Liver (tissue), 9 donors: ENCODE measurements around the gene RIPOR1. TPM values are rescaled to one million over a fixed set of nuclear protein-coding genes. Genes with fewer than 3 reads are reported as not detected.

Source experiments
- DNase-seq: peaks from one replicate; pipeline ENCODE4 v3.0.0-alpha.2; 2017; ENCODE audit warnings: low spot score
- H3K27ac ChIP-seq, 2 donors: one replicate each; pipeline ENCODE4 v1.7.0; 2013; ENCODE audit warnings: inconsistent platforms in 2 of 2, low read length in 2 of 2, control low read depth in 1 of 2, low read depth in 1 of 2, mild to moderate bottlenecking in 1 of 2
- H3K27me3 ChIP-seq, 4 donors: one replicate each; pipeline versions ENCODE4 v1.6.1 to v1.7.0; 2013; ENCODE audit warnings: low read length in 3 of 4, inconsistent platforms in 1 of 4, mild to moderate bottlenecking in 1 of 4, moderate library complexity in 1 of 4; ENCODE audit not compliant: control insufficient read depth in 4 of 4, insufficient read depth in 4 of 4
- H3K36me3 ChIP-seq, 4 donors: one replicate each; pipeline versions ENCODE4 v1.6.1 to v1.7.0; 2013; ENCODE audit warnings: low read length in 3 of 4, mild to moderate bottlenecking in 3 of 4, low read depth in 1 of 4, moderate library complexity in 1 of 4; ENCODE audit not compliant: control insufficient read depth in 4 of 4, insufficient read depth in 3 of 4
- H3K4me1 ChIP-seq, 4 donors: one replicate each; pipeline versions ENCODE4 v1.6.1 to v1.7.0; 2013; ENCODE audit warnings: low read length in 3 of 4, mild to moderate bottlenecking in 3 of 4, moderate library complexity in 1 of 4; ENCODE audit not compliant: control insufficient read depth in 4 of 4, insufficient read depth in 4 of 4
- H3K4me3 ChIP-seq, 3 donors: one replicate each; pipeline versions ENCODE4 v1.6.1 to v1.7.0; 2013; ENCODE audit warnings: low read length in 3 of 3, control low read depth in 1 of 3, low read depth in 1 of 3, mild to moderate bottlenecking in 1 of 3
- H3K9ac ChIP-seq, 2 donors: one replicate each; pipeline ENCODE4 v1.7.0; 2013; ENCODE audit warnings: low read length in 2 of 2, mild to moderate bottlenecking in 2 of 2, moderate library complexity in 2 of 2, control low read depth in 1 of 2, low read depth in 1 of 2
- H3K9me3 ChIP-seq, 4 donors: one replicate each; pipeline versions ENCODE4 v1.6.1 to v1.7.0; 2013; ENCODE audit warnings: low read length in 3 of 4; ENCODE audit not compliant: control insufficient read depth in 4 of 4
- CTCF ChIP-seq: fragments of 150-350 bp; IDR thresholded peaks from 2 replicates; pipeline ENCODE4 v1.5.1; 2017; ENCODE audit warnings: improper control_type of control experiment, low read depth, low read length; ENCODE audit not compliant: missing input control
- EGR1 ChIP-seq, 2 donors: IDR thresholded peaks; 2 replicates each; pipeline ENCODE4 v1.6.1; 2016 to 2018; ENCODE audit warnings: antibody characterized with exemption in 2 of 2, low read depth in 2 of 2
- FOXA1 ChIP-seq: IDR thresholded peaks from 2 replicates; pipeline ENCODE4 v1.6.1; 2016; ENCODE audit warnings: antibody characterized with exemption
- FOXA2 ChIP-seq: IDR thresholded peaks from 2 replicates; pipeline ENCODE4 v1.6.1; 2016; ENCODE audit warnings: antibody characterized with exemption
- GABPA ChIP-seq, 2 donors: IDR thresholded peaks in 1 of 2; conservative IDR thresholded peaks in 1 of 2; 2 replicates each; pipeline ENCODE4 v1.6.1; 2016; ENCODE audit warnings: antibody characterized with exemption in 2 of 2, mild to moderate bottlenecking in 1 of 2, moderate library complexity in 1 of 2
- HNF4A ChIP-seq, 2 donors: conservative IDR thresholded peaks; 2 replicates each; pipeline ENCODE4 v1.6.1; 2016; ENCODE audit warnings: antibody characterized with exemption in 2 of 2, mild to moderate bottlenecking in 2 of 2
- HNF4G ChIP-seq: IDR thresholded peaks from 2 replicates; pipeline ENCODE4 v1.6.1; 2016; ENCODE audit warnings: antibody characterized with exemption
- JUND ChIP-seq, 2 donors: IDR thresholded peaks; 2 replicates each; pipeline ENCODE4 v1.6.1; 2016; ENCODE audit warnings: antibody characterized with exemption in 2 of 2
- NR2F2 ChIP-seq: IDR thresholded peaks from 2 replicates; pipeline ENCODE4 v1.6.1; 2016; ENCODE audit warnings: antibody characterized with exemption
- RAD21 ChIP-seq, 2 donors: IDR thresholded peaks; 2 replicates each; pipeline ENCODE4 v1.6.1; 2016; ENCODE audit warnings: antibody characterized with exemption in 2 of 2, mild to moderate bottlenecking in 2 of 2
- RXRA ChIP-seq, 2 donors: IDR thresholded peaks; 2 replicates each; pipeline ENCODE4 v1.6.1; 2017 to 2018; ENCODE audit warnings: antibody characterized with exemption in 2 of 2, mild to moderate bottlenecking in 1 of 2
- SP1 ChIP-seq: IDR thresholded peaks from 2 replicates; pipeline ENCODE4 v1.6.1; 2018; ENCODE audit warnings: antibody characterized with exemption, mild to moderate bottlenecking
- TAF1 ChIP-seq: conservative IDR thresholded peaks from 2 replicates; pipeline ENCODE4 v1.6.1; 2016; ENCODE audit warnings: antibody characterized with exemption, mild to moderate bottlenecking
- YY1 ChIP-seq: IDR thresholded peaks from 2 replicates; pipeline ENCODE4 v1.6.1; 2016; ENCODE audit warnings: antibody characterized with exemption, mild to moderate bottlenecking
- ZBTB33 ChIP-seq: IDR thresholded peaks from 2 replicates; pipeline ENCODE4 v1.6.1; 2016; ENCODE audit warnings: antibody characterized with exemption
- WGBS: extraction: QIAGEN DNeasy Blood & Tissue Kit; methylation state at CpG from one replicate; pipeline ENCODE4 v1.1.7; 2013; 5-methylcytosine and 5-hydroxymethylcytosine counted together
- polyA plus RNA-seq, 2 donors: library from polyadenylated mRNA; stranded (reverse) in 1 of 2; unstranded in 1 of 2; fragments of 200-250 nt in 1 of 2; fragments of >200 nt in 1 of 2; fragmentation: Nextera tagmentation in 1 of 2; extraction: Ambion mirVana in 1 of 2; gene quantifications; one replicate each; pipeline versions ENCODE4 v1.2.1 to v1.2.3, GENCODE V29; 2013 to 2015
- total RNA-seq, 2 donors: library from RNA; depleted of rRNA; stranded (reverse); fragments of >200 nt; gene quantifications; one replicate each; pipeline ENCODE4 v1.2.3, GENCODE V29; 2014
- TF ChIP-seq, protein P1 (sequence below): IDR thresholded peaks from 2 replicates; pipeline ENCODE4 v1.6.1; 2016; ENCODE audit warnings: antibody characterized with exemption, mild to moderate bottlenecking
- TF ChIP-seq, protein P2 (sequence below): IDR thresholded peaks from 2 replicates; pipeline ENCODE4 v1.6.1; 2016; ENCODE audit warnings: antibody characterized with exemption
- TF ChIP-seq, protein P3 (sequence below): IDR thresholded peaks from 2 replicates; pipeline ENCODE4 v1.6.1; 2016; ENCODE audit warnings: antibody characterized with exemption
- donor health status: healthy.
- donor health status: healthy.
- donor health status: healthy.
- donor health status: healthy.
- donor health status: healthy.

Gene RIPOR1
- total and polyA plus RNA-seq, 4 donors = 7.6 to 25.2 (median 15.3) TPM

GRCh38 chr16:67530013-67530939 is 1.6 kb downstream of the RIPOR1 start:
- DNase-seq = peak; percentile 56
- no peaks in the 10 kb centered on the region for H3K9me3 ChIP-seq
- peak overlapping the region; percentile 66 to 87 for H3K27ac ChIP-seq
- no peak for TF ChIP-seq JUND (IDR thresholded peaks at IDR 0.05)
- TF ChIP-seq FOXA1 = no peak
- peak in 1 of 2 donors; percentile 71 for TF ChIP-seq GABPA (IDR thresholded peaks at IDR 0.05 in 1 of 2, conservative IDR thresholded peaks at IDR 0.05 in 1 of 2)
- TF ChIP-seq YY1 = no peak
- TF ChIP-seq, protein P1, sequence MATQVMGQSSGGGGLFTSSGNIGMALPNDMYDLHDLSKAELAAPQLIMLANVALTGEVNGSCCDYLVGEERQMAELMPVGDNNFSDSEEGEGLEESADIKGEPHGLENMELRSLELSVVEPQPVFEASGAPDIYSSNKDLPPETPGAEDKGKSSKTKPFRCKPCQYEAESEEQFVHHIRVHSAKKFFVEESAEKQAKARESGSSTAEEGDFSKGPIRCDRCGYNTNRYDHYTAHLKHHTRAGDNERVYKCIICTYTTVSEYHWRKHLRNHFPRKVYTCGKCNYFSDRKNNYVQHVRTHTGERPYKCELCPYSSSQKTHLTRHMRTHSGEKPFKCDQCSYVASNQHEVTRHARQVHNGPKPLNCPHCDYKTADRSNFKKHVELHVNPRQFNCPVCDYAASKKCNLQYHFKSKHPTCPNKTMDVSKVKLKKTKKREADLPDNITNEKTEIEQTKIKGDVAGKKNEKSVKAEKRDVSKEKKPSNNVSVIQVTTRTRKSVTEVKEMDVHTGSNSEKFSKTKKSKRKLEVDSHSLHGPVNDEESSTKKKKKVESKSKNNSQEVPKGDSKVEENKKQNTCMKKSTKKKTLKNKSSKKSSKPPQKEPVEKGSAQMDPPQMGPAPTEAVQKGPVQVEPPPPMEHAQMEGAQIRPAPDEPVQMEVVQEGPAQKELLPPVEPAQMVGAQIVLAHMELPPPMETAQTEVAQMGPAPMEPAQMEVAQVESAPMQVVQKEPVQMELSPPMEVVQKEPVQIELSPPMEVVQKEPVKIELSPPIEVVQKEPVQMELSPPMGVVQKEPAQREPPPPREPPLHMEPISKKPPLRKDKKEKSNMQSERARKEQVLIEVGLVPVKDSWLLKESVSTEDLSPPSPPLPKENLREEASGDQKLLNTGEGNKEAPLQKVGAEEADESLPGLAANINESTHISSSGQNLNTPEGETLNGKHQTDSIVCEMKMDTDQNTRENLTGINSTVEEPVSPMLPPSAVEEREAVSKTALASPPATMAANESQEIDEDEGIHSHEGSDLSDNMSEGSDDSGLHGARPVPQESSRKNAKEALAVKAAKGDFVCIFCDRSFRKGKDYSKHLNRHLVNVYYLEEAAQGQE = no peak
- no peak for TF ChIP-seq CTCF
- no peak for TF ChIP-seq FOXA2
- TF ChIP-seq RAD21 (IDR thresholded peaks at IDR 0.05) = no peak
- TF ChIP-seq NR2F2 = no peak
- TF ChIP-seq SP1 = peak; percentile 68
- TF ChIP-seq TAF1 = no peak
- TF ChIP-seq, protein P2, sequence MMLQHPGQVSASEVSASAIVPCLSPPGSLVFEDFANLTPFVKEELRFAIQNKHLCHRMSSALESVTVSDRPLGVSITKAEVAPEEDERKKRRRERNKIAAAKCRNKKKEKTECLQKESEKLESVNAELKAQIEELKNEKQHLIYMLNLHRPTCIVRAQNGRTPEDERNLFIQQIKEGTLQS = no peak
- peak; percentile 9 for TF ChIP-seq HNF4G
- TF ChIP-seq ZBTB33 = no peak
- TF ChIP-seq EGR1 (IDR thresholded peaks at IDR 0.05; ENCODE audit: low read depth in 2 of 2) = no peak
- TF ChIP-seq, protein P3, sequence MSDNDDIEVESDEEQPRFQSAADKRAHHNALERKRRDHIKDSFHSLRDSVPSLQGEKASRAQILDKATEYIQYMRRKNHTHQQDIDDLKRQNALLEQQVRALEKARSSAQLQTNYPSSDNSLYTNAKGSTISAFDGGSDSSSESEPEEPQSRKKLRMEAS = no peak
- peak; percentile 60 to 74 for TF ChIP-seq HNF4A (conservative IDR thresholded peaks at IDR 0.05)
- peak in 1 of 2 donors; percentile 26 for TF ChIP-seq RXRA (IDR thresholded peaks at IDR 0.05)
- H3K9ac ChIP-seq = peak overlapping the region; percentile 61 to 64
- H3K36me3 ChIP-seq = no peaks in the 10 kb centered on the region
- no peaks in the 10 kb centered on the region for H3K27me3 ChIP-seq
- WGBS = 4% methylated on average over 48 of the region's 48 CpGs
- H3K4me1 ChIP-seq = peaks cover 8 to 41% (median 33%) of the 10 kb centered on the region in 4 donors
- peak overlapping the region; percentile 69 to 83 (median 71) for H3K4me3 ChIP-seq
